Measurements from ENCODE around the gene HTRA3.

Gene HTRA3

DNA sequence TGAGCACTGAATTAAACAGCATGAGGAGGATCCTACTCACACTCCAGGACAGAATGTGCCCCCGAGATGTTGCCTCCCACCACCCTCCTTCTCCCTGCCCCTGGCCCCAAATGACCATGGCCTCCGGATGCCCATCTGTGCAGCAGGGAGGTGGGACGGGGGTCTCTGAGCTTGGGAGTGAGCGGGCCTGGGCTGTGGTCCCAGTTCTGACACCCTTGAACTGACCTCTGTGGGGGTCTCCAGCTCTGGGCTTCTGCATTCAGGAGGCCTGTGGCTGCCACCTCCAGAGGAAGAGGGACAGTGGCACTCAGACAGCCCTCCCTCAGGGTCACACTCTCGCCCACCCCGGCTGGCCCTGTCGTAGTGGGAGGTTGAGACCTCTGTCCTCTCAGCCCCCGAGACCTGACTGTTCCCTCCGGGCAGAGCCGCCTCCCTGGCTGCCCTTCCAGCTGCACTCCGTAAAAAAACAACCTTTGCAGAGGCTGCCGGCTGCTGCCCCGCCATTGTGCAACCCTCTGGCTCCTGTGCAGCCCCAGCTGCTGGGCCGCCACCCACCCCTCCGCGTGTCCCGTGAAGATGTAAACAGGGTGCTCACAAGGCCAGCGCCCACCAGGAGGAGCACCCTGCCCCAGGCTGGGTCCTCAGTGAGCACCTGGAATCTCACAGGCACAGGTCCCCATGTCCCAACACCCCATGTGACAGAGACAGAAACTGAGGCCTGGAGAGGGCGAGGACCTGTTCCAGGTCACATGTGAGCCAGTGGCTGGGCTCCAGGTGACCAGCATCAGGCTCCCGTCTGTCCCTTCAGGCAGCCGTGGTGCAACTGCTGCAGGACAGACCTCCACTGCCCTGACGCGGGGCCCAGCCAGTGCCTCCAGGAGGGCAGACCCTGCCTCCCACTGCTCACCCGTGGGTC is 39.6 kb downstream of the HTRA3 start:
- DNase-seq (ENCODE audit: low read depth in 3 of 3) = no peak

DNA sequence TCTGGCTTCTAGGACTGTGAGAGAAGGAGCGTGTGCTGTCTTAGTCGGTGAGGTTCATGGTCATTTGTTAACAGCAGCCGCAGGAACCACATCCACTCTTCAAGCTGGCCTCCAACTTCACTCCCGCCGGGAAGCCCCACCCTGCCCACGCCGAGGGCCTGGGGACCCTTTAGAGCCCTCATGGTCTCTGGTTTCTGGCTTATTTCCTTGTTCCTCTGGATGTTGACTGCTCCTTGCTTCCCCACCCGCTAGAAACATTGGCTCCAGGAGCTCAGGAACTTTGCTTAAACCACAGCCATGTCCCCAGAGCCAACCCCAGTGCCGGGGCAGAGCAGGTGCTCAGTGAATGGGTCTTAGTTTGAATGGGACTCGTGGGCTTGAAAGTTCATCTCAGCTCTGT is 40.8 kb downstream of the HTRA3 start:
- no peak for DNase-seq (ENCODE audit: low read depth in 3 of 3)

DNA sequence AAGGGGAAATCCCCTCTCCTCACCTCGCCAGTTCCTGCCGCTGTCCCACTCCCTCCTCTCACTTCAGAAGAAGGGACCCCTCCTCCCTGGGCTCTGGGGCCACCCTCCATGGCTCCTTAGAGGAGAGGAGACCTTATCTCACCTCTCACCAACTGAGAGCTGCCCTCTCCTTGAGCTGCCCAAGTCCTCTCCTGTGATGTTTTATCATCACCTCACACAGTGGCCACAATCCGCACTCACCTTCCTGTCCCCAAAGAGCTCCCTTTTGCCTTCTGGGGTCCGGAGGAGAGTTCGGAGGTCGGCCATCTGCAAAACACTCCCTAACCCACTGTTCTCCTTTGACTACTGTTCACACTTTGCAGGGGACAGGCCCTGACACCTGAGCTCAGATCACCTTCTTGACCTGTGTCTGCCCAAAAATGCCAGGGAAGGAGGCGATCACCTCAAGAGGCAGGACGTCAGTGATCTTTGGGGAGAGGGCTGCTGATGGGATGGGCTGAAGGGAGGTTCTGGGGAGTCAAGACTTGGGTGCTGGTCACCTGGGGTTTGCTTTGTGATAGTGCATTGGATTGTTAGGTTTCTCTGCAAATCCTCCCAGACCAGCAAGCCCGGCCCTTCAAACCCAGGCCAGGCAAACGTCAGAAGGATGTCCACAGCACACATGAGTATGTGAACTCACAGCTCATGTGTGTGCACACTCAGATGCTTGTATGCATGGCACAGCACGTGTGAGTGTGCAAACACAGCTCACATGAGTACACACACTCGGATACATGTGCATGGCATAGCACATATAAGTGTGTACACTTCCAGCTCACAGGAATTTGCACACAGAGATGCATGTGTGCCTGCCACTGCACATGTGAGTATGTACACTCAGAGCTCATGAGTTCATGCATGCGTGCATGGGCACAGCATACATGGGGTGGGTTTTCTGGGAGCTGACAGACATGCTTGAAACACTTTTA is 41.8 kb downstream of the HTRA3 start:
- DNase-seq (ENCODE audit: low read depth in 3 of 3) = no peak

DNA sequence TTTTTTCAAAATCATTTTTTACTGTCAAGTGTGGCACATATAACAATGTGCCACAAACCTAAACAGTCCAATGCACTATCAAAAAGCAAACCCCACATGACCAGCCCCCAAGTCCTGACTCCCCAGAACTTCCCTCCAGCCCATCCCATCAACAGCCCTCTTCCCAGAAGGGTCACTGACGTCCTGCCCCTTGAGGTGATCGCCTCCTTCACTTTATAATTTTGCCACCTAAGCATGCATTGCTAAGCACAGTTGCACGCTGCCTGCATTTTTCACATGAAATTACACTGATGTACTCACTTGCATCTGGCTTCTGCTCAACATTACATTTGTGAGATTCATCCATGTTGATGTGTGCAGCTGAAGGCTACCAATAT is 42.5 kb downstream of the HTRA3 start:
- DNase-seq (ENCODE audit: low read depth in 3 of 3) = no peak

DNA sequence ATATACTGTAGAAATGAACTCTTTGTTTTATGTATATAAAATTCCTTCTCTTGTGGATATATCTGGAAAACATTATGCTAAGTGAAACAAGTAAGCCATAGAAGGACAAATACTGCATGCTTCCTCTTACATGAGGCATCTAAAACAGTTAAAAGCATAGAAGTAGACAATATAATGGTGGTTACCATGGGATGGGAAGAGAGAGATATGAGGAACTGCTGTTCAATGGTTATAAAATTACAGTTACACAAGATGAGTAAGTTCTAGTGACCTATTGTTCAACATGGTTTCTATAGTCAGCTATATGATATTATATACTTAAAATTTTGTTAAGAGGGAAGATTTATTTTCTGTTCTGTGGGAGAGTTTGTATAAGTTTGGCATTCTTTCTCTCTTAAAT is 43.4 kb downstream of the HTRA3 start:
- no peak for DNase-seq (ENCODE audit: low read depth in 3 of 3)

DNA sequence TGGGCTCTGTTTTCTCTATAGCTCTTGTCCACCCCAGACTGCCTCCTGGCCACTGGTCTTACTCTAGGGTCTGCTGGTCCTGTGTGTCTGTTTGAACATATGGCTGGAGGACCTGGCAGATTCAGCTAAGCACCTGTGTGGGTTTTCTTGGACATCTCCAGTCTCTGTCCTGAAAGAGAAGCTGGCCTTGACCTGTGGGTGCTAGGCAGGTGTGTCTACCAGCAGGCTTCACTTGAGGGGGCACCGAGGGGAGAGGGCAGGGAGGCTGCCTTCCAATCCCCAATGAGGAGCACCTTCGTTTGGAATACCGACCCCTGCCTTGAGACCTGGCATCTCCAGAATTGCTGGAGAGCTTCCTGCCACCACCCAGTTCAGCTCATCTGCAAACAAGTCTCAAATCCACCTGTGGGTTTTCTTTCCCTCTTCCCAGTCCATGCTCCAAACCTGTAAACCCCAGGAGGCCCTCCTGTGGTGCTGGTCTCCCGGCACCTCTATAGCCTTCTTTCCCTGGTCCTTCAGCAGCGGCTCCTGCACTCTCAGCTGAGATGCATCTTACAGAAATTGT is 45.2 kb downstream of the HTRA3 start:
- DNase-seq (ENCODE audit: low read depth in 3 of 3) = no peak

DNA sequence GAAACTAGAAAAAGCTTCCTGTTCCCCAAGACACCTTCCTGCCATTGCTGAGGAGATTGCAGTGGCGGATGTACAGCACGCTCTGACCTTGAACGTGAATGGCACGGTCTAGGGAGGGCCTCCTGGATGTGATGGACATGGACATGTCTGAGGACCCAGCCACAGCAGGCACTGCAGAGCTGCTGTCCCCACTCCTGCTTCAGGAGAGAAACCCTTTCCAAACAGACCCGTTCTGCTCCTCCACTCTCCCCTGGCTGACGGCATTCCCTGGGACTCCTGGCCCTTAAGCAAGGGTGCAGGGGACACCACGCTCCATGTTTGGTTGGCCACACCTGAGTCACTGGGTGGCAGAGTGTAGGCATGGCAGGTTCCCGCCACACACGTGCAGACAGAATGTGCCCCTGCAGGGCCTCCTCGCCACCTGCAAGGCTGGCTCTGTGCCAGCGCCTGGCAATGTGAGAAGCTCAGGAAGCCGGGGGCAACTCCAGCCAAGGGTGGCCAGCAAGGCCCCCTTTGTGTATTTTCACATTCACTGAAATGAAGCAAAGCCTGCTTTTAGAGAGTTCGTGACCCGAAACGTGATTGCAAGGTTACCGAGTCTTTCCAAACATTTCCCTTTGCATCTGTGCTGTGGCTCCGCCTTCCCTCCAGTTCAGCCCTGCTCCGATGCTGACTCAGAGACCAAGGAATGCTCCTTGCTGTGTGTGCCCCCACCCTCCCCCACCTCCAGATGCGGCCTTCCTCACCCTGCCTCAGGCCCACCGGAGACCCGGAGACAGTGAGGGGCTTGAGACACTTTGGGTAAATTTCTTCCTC is 46.1 kb downstream of the HTRA3 start:
- no peak for DNase-seq (ENCODE audit: low read depth in 3 of 3)

DNA sequence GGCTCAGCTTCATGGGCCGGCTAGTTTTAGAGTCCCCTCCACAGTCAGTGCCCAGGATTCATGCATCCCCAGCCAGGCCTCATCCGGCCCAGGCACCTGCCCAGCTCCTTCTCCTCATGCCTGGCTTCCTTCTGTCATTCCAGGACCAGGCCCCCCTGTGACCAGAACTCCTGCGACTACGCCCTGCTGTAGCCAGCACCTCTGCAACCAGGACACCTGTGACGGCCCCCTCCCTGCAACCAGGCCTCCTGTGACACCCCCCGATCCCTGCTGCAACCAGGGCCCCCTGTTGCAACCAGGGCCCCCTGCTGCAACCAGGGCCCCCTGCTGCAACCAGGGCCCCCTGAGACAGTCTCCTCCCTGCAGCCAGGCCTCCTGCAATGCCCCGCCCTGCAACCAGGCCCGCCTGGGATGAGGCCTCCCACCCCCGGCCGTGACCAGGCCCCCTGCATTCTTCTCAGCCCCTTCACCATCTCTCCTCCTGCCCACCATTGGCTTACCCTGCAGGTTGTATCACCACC is 46.8 kb downstream of the HTRA3 start:
- DNase-seq (ENCODE audit: low read depth in 3 of 3) = no peak

DNA sequence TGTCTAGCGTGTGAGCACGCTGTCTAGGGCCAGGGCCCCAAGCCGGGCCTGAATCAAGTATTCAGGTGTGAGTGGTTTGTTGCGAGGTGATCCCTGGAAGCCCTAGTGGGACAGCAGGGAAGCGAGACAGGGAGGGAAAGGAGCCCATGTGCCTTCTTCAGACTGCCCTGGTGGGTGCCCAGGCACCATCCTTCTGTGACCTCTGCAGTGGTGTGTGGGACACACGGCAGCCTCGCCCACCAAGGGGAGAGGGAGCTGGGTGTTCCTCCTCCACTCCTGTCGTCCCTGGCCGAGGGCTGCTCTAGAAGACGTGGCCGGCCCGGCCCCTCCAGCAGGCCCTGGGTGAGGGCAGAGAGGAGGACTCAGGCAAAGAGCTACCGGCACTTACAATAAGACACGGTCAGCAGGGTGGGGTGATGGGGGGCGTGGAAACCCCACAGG is 47.4 kb downstream of the HTRA3 start:
- DNase-seq (ENCODE audit: low read depth in 3 of 3) = no peak

DNA sequence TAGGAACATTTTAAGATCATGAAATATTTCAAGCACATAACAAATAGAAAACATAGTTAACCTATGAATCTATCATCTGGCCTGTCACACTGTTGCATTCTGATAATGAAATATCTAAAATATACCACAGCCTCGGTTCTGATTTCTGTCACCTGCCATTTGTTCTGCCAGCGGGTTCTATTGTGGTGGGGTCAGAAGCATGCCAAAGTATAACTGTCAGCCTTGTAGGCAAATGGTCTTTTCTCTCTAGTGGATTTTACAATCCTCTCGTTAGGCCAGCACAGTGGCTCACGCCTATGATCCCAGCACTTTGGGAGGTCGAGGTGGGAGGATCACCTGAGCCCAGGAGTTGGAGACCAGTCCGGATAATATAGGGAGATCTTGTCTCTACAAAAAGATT is 47.9 kb downstream of the HTRA3 start:
- no peak for DNase-seq (ENCODE audit: low read depth in 3 of 3)

DNA sequence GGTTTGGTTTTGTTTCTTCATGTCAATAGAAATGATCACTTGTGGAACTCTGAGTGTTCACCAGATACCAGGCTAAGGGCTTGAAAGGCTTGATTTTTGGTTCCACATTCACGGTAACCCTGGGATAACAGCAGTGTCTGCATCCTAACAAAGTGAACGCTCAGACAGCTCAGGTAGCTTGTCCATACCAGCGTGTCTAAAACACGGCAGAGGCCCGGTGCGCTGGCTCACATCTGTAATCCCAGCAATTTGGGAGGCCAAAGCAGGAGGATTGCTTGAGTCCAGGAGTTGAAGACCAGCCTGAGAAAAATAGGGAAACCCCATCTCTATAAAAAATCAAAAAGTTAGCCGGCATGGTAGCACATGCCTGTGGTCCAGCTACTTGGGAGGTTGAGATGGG is 49.0 kb downstream of the HTRA3 start:
- DNase-seq (ENCODE audit: low read depth in 3 of 3) = no peak

DNA sequence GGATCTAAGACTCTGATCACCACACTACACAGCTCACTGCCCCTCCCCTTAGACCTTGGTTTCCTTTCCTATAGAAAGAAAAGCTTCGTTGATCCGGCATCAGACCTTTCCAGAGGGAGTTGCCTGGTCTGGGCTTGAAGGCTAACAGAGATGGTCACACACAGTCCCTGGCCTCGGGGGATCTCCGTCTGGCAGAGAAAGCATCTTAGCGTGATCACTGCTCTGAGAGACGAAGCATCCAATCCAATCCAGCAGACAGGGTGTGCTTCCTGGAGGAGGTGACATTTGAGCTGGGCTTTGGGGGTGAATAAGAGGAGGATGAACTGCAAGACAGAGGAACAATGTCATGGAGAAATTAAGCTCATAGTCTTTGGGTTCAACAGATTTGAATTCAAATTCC is 49.5 kb downstream of the HTRA3 start:
- DNase-seq (ENCODE audit: low read depth in 3 of 3) = no peak

DNA sequence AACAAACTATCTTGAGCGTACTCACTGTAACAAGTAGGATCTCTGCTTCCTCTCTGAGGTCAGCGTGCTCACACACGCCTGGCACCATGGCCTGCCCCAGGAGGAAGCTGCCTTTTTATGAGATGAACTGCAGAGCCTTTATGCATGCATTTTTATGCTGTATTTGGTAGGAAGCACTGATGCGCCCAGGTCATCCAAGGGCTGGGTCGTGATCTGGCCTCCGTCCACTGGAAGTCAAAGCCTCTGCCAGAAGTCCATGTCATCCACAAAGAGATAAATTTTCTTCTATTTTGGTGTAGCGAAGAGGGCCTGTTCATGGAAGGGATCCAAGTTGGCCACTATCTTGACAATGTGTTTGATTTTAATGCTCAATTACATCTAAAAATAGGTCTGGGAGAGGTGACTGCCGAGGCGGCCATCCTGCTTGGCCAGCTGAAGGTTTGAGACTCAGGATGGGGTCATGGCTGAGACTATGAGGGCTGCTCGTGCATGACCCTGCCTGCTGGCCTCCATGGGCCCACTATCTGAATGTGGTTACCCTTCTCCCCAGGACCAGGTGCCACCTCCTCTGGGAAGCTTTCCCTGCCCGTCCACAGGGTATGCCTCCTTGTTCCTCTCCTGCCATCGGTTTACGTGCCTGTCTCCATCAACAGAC is 50.3 kb downstream of the HTRA3 start:
- no peak for DNase-seq (ENCODE audit: low read depth in 3 of 3)

DNA sequence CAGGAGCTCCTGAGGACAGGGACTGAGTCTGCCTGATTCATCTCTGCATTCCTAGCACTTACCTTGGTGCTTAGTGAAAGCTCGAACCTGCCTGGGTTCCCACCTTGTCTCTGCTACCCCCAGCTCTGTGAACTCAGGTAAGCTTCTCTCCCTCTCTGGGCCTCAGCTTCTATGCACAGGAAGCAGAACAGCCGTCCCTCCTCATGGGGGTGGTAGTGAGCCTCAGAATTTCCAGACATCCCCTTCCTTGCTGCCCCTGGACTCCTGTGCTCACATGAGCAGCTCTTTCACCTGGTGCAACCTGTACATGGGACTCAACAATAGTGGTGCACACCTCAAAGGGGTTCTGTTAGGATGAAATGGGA is 50.8 kb downstream of the HTRA3 start:
- no peak for DNase-seq (ENCODE audit: low read depth in 3 of 3)

DNA sequence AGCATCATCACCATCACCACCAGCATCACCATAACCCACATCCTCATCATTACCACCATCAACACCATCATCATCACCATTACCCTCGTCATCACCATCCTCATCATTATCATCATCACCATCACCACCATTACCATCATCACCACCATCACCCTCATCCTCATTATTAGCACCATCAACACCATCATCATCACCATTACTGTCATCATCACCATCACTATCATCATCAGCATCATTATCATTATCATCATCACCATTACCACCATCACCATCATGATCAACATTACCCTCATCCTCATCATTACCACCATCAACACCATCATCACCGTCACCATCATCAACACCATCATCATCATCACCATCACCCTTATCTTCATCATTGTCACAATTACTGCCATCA is 51.7 kb downstream of the HTRA3 start:
- DNase-seq (ENCODE audit: low read depth in 3 of 3) = no peak

DNA sequence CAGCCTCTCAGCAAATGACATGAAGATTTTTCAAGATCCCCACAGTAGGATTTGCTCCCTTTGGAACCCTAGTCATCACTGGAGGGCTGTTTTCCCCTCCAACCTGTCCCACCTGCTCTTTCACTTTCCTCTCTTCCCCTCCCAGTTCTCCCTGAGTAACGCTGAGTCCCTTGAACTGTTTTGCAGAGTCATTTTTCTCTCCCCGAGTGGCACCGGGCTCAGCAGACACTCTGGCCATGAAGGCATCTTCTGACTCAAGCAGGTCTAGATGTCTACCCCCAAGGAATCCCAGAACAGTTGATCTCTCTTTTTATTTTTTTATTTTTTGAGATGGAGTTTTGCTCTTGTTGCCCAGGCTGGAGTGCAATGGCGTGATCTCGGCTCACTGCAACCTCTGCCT is 52.2 kb downstream of the HTRA3 start:
- DNase-seq (ENCODE audit: low read depth in 3 of 3) = no peak

DNA sequence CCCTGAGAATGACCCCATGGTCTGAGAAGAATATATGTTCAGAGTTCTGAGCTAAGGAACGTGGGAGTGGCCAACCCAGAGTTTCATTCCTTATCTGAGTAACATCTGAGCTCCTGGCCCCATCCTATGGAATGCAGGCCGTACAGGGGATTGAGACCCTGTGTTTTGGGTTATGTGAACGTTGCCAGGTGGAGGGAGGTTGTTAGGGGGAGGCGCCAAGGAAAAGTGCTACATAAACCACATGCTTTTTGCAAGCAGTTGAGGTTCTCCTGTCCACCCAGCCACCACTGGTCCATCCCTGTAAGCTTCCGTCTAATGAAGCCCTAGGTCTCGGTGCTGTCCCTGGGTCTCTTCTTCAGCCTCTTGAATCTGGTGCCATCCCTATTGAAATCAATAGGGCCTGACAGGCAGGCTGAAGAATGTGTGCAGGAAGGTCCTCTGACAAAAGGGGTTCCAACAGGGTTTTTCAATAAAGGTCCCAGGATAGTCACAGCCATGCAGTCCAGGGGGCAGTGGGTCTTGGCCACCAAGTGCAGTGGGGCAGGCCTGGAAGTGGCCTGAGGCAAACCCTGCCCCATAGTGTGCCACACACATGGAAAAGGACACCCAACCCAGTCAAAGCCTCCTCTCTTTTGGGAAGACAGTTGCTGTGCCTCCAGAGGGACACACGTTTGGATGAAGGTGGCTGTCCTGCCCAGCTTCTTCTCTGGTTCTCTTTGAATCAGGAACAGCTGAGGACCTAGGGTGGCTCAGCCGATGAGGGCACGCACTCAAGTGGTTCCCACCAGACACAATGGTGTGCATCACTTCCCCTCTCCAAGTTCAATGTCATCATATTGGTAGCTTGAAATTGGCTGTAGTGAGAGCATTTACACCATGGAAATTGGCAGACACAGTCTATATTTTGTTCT is 53.5 kb downstream of the HTRA3 start:
- DNase-seq (ENCODE audit: low read depth in 3 of 3) = no peak

DNA sequence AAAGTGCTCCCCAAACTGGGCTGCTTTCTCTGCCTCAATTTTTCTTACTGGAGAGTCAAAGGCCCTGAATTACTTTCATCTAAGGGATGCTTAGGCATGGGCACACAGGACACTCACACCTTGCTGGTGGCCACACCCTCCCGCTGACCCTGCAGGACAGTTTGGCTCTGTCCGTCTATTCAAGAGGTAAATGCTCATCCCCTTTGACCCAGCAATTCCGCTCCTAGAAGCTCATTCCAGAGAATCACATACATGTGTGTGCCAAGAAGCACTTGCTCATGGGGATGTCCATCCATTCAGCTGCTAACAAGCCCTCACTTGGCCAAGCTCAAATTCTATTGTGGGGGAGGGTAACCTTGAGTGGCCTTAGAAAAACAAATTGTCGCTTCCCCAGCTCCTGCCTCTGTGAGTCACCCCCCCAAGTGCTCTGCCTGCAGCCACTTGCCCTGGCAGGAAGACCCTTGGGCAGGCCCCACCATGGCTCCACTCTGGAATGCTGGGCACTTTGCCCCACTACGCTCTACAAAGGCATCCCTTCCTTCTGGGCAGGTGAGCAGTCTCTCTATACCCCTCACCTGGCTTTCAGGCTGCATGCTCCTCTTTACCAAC is 54.5 kb downstream of the HTRA3 start:
- no peak for DNase-seq (ENCODE audit: low read depth in 3 of 3)

DNA sequence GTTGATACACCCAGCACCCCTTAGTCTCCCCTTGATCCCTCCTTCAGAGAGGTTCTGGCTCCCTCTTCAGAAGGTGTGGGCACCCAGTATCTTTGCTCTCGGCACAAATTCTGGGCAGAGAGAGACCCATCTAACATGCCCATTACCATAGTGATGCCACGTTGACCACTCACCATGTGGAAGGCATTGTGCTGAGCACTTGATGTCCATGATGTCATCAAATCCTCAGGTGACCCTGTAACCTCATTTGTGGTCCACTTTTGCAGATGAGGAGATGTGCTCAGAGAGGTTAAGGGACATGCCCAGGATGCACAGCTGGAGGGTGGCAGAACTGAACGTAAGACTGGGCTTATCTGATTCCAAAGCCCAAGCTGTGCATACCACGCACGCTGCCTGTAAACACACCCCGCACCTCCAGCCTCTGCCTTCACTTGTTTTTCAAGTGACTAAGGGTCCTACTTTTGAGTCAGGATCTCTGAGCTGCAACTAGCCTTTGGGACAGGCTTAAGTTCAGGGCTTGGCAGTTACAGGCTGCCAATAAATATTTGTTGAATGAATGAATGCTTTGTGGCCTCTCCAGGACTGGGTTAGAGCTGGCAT is 55.2 kb downstream of the HTRA3 start:
- DNase-seq (ENCODE audit: low read depth in 3 of 3) = no peak

Data from stimulated activated CD4-positive, alpha-beta T cell treated with anti-CD3 and anti-CD28 coated beads, TNF-alpha, amount 100 ng/mL, for 4 hours (primary cell).